Loucy (cell line): ENCODE results near the gene USP8.

Experiments
- EZH2phosphoT487 ChIP-seq: fragments of 200-600 bp; IDR thresholded peaks from 2 replicates; pipeline ENCODE4 v1.6.1; 2018; ENCODE audit warnings: antibody characterized with exemption, mild to moderate bottlenecking, moderate library complexity, borderline replicate concordance
- TF ChIP-seq, protein P1 (sequence below): fragments of 200-600 bp; sonication (generic); conservative IDR thresholded peaks from 2 replicates; pipeline ENCODE4 v1.5.1; 2014; ENCODE audit warnings: mild to moderate bottlenecking, antibody characterized with exemption, low read length

DNA sequence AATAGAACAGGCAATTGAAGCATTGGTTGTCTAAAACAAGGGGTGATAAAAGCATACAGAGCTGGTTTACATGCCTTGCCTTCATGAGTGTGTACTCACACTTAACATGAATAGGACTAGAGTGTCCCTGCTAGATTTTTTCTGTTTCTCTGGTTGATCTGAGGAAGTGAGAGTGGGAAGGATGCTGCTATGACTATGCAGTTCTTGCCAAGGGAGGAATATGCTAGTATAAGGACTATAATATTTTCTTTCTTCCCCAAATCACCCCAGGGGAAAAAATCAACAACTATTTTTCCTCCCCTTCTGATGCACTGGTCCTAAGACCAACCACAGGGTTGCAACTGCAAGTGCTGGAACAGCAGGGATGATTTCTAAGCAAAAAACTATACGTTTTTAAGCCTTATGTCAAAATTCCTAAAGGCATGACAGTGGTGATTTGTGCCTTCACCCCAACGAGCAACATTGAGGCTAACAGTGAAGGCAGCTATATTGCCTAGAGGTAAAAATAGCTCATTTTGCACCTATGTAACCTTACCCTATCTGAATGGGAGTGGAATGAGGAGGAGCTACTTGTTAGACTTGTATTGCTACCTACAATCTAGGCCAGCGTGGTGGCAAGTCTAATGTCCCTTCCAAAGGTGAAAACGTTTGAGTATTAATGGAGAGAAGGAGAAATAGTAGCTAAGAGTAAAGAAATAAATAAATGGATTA, 33.5 kb upstream of the USP8 start:
- TF ChIP-seq, protein P1, sequence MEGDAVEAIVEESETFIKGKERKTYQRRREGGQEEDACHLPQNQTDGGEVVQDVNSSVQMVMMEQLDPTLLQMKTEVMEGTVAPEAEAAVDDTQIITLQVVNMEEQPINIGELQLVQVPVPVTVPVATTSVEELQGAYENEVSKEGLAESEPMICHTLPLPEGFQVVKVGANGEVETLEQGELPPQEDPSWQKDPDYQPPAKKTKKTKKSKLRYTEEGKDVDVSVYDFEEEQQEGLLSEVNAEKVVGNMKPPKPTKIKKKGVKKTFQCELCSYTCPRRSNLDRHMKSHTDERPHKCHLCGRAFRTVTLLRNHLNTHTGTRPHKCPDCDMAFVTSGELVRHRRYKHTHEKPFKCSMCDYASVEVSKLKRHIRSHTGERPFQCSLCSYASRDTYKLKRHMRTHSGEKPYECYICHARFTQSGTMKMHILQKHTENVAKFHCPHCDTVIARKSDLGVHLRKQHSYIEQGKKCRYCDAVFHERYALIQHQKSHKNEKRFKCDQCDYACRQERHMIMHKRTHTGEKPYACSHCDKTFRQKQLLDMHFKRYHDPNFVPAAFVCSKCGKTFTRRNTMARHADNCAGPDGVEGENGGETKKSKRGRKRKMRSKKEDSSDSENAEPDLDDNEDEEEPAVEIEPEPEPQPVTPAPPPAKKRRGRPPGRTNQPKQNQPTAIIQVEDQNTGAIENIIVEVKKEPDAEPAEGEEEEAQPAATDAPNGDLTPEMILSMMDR: no peak
- no peak for TF ChIP-seq EZH2phosphoT487
